K562 (cell line): ENCODE data around the gene A1BG. TPM values are rescaled to one million over a fixed set of nuclear protein-coding genes. Genes with fewer than 3 reads are reported as not detected.
A peak's percentile ranks its signal among the peaks of the same experiment; 100 is the strongest.

Experiments used
- ATF7 ChIP-seq: fragments of 450-650 bp; IDR thresholded peaks from 2 replicates; pipeline ENCODE4 v1.7.1; 2014; ENCODE audit warnings: mild to moderate bottlenecking, moderate library complexity
- BRD9 ChIP-seq: fragments of 450-650 bp; IDR thresholded peaks from 2 replicates; pipeline ENCODE4 v1.6.1; 2018; ENCODE audit warnings: low read depth; ENCODE audit not compliant: partially characterized antibody
- ELF1 ChIP-seq: fragments of 200-800 bp; sonication (Bioruptor generic); IDR thresholded peaks from 2 replicates; pipeline ENCODE4 v1.6.1; 2016; ENCODE audit warnings: missing genetic modification characterization, missing compliant biosample characterization
- ESRRB ChIP-seq: fragments of 250-450 bp; sonication (Bioruptor Pico); IDR thresholded peaks from 2 replicates; pipeline ENCODE4 v1.5.0; 2020; ENCODE audit warnings: mild to moderate bottlenecking, moderate library complexity, borderline replicate concordance
- HOXB6 ChIP-seq: fragments of 250-450 bp; sonication (Bioruptor Pico); IDR thresholded peaks from 2 replicates; pipeline ENCODE4 v1.5.1; 2022; ENCODE audit warnings: mild to moderate bottlenecking, borderline replicate concordance
- MECOM ChIP-seq: fragments of 250-450 bp; sonication (Bioruptor Pico); IDR thresholded peaks from 2 replicates; pipeline ENCODE4 v1.8.0; 2022; ENCODE audit warnings: inconsistent platforms
- NCOA6 ChIP-seq: fragments of 450-650 bp; IDR thresholded peaks from 2 replicates; pipeline ENCODE4 v1.6.1; 2017; ENCODE audit warnings: mild to moderate bottlenecking
- SMAD1 ChIP-seq: fragments of 150-350 bp; IDR thresholded peaks from 2 replicates; pipeline ENCODE4 v1.6.1; 2014; ENCODE audit warnings: low read length, low read depth; ENCODE audit not compliant: partially characterized antibody
- SMARCA5 ChIP-seq: fragments of 450-650 bp; IDR thresholded peaks from 2 replicates; pipeline ENCODE4 v1.6.1; 2016
- TRIM24 ChIP-seq, 2 experiments: fragments of 450-650 bp; IDR thresholded peaks; 2 replicates each; pipeline ENCODE4 v1.6.1; 2016
- ZNF124 ChIP-seq: sonication (generic); formaldehyde crosslinking; IDR thresholded peaks from 2 replicates; pipeline ENCODE4 v1.8.1; 2022; ENCODE audit warnings: missing genetic modification reagents
- ZNF274 ChIP-seq: IDR thresholded peaks from 2 replicates; pipeline ENCODE4 v1.6.1; 2011; ENCODE audit warnings: low read depth, mild to moderate bottlenecking, low read length, moderate library complexity, borderline replicate concordance
- polyA plus RNA-seq, 8 experiments: library from polyadenylated mRNA; depleted of rRNA in 4 of 8; stranded (reverse) in 5 of 8; unstranded in 3 of 8; fragments of >200 nt; fragmentation: Nextera tagmentation in 2 of 8; fragmentation: Illumina TruSeq in 1 of 8; extraction: Ambion mirVana in 2 of 8; extraction: Trizol in 1 of 8; gene quantifications; 2 replicates each; pipeline versions ENCODE4 v1.2.1 to v1.2.3, GENCODE V29; 2011 to 2014; ENCODE audit warnings: inconsistent platforms in 1 of 8, missing spikeins in 1 of 8
- total RNA-seq, 7 experiments: library from RNA; depleted of rRNA in 6 of 7; stranded (reverse); fragments of >200 nt in 6 of 7; fragmentation: Illumina TruSeq in 2 of 7; extraction: Trizol in 2 of 7; gene quantifications; 2 replicates each; pipeline versions ENCODE4 v1.2.1 to v1.2.3, GENCODE V29; 2011 to 2021; ENCODE audit warnings: low replicate concordance in 1 of 7
- TF ChIP-seq, protein P1 (sequence below): sonication (generic); formaldehyde crosslinking; IDR thresholded peaks from 2 replicates; pipeline ENCODE4 v1.9.0; 2022; ENCODE audit warnings: mild to moderate bottlenecking, missing genetic modification reagents
- TF ChIP-seq, protein P2 (sequence below): fragments of 450-650 bp; formaldehyde crosslinking; conservative IDR thresholded peaks from 2 replicates; pipeline ENCODE4 v1.4.0; 2022; ENCODE audit warnings: mild to moderate bottlenecking, missing genetic modification characterization
- TF ChIP-seq, protein P3 (sequence below): fragments of 450-650 bp; IDR thresholded peaks from 2 replicates; pipeline ENCODE4 v1.6.1; 2017; ENCODE audit warnings: antibody characterized with exemption, mild to moderate bottlenecking
- TF ChIP-seq, protein P4 (sequence below): sonication (generic); formaldehyde crosslinking; IDR thresholded peaks from 2 replicates; pipeline ENCODE4 v1.8.0; 2023; ENCODE audit warnings: missing genetic modification reagents, mild to moderate bottlenecking, borderline replicate concordance
- TF ChIP-seq, protein P5 (sequence below): conservative IDR thresholded peaks from 2 replicates; pipeline ENCODE4 v1.6.1; 2011; ENCODE audit warnings: low read depth, mild to moderate bottlenecking, low read length; ENCODE audit not compliant: control insufficient read depth

The A1BG gene
- total and polyA plus RNA-seq, 9 of the 15 experiments (the other 6 are each of a cell fraction or from before 2014, with no cell fraction given) = 0.10 to 19.8 (median 2.6) TPM

DNA sequence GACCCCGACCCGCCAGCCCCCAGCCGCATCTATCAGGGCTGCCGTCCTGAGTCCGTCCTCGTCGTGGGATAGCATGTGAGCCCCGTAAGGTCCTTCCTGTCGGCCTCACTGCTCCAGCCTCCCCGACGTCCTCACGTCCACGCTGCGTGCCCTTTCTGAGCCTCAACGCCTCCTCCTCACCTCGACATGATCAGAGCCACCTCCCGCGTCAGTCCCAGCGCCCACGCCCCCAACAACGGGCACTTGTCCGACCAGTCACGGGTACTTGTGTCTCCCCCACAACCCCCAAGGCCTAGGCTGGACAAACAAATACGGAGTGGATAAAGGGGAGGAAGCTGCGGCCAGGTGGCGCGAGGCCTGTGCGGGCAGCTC, 8.6 kb upstream of the A1BG start (continued):
- TF ChIP-seq MECOM (no peak), SMARCA5 (peak; percentile 77; the same call in 1 of the 2 replicates), ATF7 (no peak), HOXB6 (no peak), NCOA6 (peak; percentile 96), BRD9 (no peak), SMAD1 (no peak), ZNF274 (no peak), ZNF124 (CRISPR knock-in tag) (no peak), ESRRB (CRISPR knock-in tag) (no peak), ELF1 (no peak), TRIM24 (IDR thresholded peaks at IDR 0.05) (peak in 1 of 2 experiments; percentile 10; a peak in 1 of 4 replicates)
- TF ChIP-seq, protein P1, sequence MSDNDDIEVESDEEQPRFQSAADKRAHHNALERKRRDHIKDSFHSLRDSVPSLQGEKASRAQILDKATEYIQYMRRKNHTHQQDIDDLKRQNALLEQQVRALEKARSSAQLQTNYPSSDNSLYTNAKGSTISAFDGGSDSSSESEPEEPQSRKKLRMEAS (CRISPR knock-in tag) = no peak
- TF ChIP-seq, protein P2, sequence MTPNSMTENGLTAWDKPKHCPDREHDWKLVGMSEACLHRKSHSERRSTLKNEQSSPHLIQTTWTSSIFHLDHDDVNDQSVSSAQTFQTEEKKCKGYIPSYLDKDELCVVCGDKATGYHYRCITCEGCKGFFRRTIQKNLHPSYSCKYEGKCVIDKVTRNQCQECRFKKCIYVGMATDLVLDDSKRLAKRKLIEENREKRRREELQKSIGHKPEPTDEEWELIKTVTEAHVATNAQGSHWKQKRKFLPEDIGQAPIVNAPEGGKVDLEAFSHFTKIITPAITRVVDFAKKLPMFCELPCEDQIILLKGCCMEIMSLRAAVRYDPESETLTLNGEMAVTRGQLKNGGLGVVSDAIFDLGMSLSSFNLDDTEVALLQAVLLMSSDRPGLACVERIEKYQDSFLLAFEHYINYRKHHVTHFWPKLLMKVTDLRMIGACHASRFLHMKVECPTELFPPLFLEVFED (CRISPR knock-in tag) = no peak
- TF ChIP-seq, protein P3, sequence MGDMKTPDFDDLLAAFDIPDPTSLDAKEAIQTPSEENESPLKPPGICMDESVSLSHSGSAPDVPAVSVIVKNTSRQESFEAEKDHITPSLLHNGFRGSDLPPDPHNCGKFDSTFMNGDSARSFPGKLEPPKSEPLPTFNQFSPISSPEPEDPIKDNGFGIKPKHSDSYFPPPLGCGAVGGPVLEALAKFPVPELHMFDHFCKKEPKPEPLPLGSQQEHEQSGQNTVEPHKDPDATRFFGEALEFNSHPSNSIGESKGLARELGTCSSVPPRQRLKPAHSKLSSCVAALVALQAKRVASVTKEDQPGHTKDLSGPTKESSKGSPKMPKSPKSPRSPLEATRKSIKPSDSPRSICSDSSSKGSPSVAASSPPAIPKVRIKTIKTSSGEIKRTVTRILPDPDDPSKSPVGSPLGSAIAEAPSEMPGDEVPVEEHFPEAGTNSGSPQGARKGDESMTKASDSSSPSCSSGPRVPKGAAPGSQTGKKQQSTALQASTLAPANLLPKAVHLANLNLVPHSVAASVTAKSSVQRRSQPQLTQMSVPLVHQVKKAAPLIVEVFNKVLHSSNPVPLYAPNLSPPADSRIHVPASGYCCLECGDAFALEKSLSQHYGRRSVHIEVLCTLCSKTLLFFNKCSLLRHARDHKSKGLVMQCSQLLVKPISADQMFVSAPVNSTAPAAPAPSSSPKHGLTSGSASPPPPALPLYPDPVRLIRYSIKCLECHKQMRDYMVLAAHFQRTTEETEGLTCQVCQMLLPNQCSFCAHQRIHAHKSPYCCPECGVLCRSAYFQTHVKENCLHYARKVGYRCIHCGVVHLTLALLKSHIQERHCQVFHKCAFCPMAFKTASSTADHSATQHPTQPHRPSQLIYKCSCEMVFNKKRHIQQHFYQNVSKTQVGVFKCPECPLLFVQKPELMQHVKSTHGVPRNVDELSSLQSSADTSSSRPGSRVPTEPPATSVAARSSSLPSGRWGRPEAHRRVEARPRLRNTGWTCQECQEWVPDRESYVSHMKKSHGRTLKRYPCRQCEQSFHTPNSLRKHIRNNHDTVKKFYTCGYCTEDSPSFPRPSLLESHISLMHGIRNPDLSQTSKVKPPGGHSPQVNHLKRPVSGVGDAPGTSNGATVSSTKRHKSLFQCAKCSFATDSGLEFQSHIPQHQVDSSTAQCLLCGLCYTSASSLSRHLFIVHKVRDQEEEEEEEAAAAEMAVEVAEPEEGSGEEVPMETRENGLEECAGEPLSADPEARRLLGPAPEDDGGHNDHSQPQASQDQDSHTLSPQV = peak; percentile 73
- TF ChIP-seq, protein P4, sequence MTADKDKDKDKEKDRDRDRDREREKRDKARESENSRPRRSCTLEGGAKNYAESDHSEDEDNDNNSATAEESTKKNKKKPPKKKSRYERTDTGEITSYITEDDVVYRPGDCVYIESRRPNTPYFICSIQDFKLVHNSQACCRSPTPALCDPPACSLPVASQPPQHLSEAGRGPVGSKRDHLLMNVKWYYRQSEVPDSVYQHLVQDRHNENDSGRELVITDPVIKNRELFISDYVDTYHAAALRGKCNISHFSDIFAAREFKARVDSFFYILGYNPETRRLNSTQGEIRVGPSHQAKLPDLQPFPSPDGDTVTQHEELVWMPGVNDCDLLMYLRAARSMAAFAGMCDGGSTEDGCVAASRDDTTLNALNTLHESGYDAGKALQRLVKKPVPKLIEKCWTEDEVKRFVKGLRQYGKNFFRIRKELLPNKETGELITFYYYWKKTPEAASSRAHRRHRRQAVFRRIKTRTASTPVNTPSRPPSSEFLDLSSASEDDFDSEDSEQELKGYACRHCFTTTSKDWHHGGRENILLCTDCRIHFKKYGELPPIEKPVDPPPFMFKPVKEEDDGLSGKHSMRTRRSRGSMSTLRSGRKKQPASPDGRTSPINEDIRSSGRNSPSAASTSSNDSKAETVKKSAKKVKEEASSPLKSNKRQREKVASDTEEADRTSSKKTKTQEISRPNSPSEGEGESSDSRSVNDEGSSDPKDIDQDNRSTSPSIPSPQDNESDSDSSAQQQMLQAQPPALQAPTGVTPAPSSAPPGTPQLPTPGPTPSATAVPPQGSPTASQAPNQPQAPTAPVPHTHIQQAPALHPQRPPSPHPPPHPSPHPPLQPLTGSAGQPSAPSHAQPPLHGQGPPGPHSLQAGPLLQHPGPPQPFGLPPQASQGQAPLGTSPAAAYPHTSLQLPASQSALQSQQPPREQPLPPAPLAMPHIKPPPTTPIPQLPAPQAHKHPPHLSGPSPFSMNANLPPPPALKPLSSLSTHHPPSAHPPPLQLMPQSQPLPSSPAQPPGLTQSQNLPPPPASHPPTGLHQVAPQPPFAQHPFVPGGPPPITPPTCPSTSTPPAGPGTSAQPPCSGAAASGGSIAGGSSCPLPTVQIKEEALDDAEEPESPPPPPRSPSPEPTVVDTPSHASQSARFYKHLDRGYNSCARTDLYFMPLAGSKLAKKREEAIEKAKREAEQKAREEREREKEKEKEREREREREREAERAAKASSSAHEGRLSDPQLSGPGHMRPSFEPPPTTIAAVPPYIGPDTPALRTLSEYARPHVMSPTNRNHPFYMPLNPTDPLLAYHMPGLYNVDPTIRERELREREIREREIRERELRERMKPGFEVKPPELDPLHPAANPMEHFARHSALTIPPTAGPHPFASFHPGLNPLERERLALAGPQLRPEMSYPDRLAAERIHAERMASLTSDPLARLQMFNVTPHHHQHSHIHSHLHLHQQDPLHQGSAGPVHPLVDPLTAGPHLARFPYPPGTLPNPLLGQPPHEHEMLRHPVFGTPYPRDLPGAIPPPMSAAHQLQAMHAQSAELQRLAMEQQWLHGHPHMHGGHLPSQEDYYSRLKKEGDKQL = no peak
- TF ChIP-seq, protein P5, sequence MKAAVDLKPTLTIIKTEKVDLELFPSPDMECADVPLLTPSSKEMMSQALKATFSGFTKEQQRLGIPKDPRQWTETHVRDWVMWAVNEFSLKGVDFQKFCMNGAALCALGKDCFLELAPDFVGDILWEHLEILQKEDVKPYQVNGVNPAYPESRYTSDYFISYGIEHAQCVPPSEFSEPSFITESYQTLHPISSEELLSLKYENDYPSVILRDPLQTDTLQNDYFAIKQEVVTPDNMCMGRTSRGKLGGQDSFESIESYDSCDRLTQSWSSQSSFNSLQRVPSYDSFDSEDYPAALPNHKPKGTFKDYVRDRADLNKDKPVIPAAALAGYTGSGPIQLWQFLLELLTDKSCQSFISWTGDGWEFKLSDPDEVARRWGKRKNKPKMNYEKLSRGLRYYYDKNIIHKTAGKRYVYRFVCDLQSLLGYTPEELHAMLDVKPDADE = no peak
